Ishikawa (cell line): ENCODE data around the gene GALNT9.

Experiments used
- CEBPB ChIP-seq: IDR thresholded peaks from 2 replicates; pipeline ENCODE4 v1.6.1; 2012
- EGR1 ChIP-seq: IDR thresholded peaks from 2 replicates; pipeline ENCODE4 v1.6.1; 2012
- EP300 ChIP-seq: IDR thresholded peaks from 2 replicates; pipeline ENCODE4 v1.6.1; 2012; ENCODE audit warnings: borderline replicate concordance
- FOXM1 ChIP-seq: IDR thresholded peaks from 2 replicates; pipeline ENCODE4 v1.6.1; 2012; ENCODE audit warnings: low read depth, borderline replicate concordance
- MAX ChIP-seq: IDR thresholded peaks from 2 replicates; pipeline ENCODE4 v1.6.1; 2012
- RAD21 ChIP-seq: IDR thresholded peaks from 2 replicates; pipeline ENCODE4 v1.6.1; 2012; ENCODE audit warnings: low read depth
- TAF1 ChIP-seq: IDR thresholded peaks from 2 replicates; pipeline ENCODE4 v1.6.1; 2012; ENCODE audit warnings: low read depth, mild to moderate bottlenecking
- TCF12 ChIP-seq: IDR thresholded peaks from 2 replicates; pipeline ENCODE4 v1.6.1; 2012; ENCODE audit warnings: low read depth
- TEAD4 ChIP-seq: IDR thresholded peaks from 2 replicates; pipeline ENCODE4 v1.6.1; 2012
- YY1 ChIP-seq: IDR thresholded peaks from 2 replicates; pipeline ENCODE4 v1.6.1; 2012; ENCODE audit warnings: low read depth
- ZBTB7A ChIP-seq: IDR thresholded peaks from 2 replicates; pipeline ENCODE4 v1.6.1; 2012; ENCODE audit warnings: low read depth
- TF ChIP-seq, protein P1 (sequence below): IDR thresholded peaks from 2 replicates; pipeline ENCODE4 v1.6.1; 2012; ENCODE audit warnings: low read depth, mild to moderate bottlenecking

DNA sequence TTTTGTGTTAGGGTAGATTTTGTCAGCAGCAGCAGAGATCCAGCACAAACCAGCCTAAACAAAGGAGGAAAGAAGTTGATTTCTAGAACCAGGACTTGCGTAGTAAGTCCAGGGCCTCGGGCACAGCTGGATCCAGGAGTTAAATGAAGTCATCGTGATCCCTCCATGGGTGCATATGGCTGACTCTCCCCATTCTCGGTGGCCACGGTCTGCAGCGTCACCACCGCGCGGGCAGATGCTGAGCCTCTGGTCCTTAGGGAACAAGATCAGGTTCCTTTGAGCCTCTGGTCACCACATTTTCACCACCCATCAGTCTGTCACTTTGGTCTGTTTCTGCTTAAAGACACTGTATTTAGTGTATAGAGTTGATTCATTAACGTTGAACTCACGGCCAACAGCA, 14.8 kb upstream of the GALNT9 start:
- TF ChIP-seq YY1 = no peak
- TF ChIP-seq EP300 = no peak
- TF ChIP-seq, protein P1, sequence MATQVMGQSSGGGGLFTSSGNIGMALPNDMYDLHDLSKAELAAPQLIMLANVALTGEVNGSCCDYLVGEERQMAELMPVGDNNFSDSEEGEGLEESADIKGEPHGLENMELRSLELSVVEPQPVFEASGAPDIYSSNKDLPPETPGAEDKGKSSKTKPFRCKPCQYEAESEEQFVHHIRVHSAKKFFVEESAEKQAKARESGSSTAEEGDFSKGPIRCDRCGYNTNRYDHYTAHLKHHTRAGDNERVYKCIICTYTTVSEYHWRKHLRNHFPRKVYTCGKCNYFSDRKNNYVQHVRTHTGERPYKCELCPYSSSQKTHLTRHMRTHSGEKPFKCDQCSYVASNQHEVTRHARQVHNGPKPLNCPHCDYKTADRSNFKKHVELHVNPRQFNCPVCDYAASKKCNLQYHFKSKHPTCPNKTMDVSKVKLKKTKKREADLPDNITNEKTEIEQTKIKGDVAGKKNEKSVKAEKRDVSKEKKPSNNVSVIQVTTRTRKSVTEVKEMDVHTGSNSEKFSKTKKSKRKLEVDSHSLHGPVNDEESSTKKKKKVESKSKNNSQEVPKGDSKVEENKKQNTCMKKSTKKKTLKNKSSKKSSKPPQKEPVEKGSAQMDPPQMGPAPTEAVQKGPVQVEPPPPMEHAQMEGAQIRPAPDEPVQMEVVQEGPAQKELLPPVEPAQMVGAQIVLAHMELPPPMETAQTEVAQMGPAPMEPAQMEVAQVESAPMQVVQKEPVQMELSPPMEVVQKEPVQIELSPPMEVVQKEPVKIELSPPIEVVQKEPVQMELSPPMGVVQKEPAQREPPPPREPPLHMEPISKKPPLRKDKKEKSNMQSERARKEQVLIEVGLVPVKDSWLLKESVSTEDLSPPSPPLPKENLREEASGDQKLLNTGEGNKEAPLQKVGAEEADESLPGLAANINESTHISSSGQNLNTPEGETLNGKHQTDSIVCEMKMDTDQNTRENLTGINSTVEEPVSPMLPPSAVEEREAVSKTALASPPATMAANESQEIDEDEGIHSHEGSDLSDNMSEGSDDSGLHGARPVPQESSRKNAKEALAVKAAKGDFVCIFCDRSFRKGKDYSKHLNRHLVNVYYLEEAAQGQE = no peak
- TF ChIP-seq FOXM1 = no peak
- no peak for TF ChIP-seq CEBPB
- no peak for TF ChIP-seq TAF1
- no peak for TF ChIP-seq RAD21
- no peak for TF ChIP-seq TCF12
- no peak for TF ChIP-seq MAX
- TF ChIP-seq EGR1 = no peak
- no peak for TF ChIP-seq TEAD4
- no peak for TF ChIP-seq ZBTB7A
